A549 (cell line): ENCODE results near the gene ITFG2.

ENCODE experiments used
- CEBPB ChIP-seq, 2 experiments: fragments of >200 bp in 1 of 2; sonication (Bioruptor Twin) in 1 of 2; formaldehyde crosslinking in 1 of 2; IDR thresholded peaks; 2 replicates each; pipeline ENCODE4 v1.6.1; 2012 to 2016
- EP300 ChIP-seq, 2 experiments: fragments of >200 bp; sonication (Bioruptor Twin); formaldehyde crosslinking; IDR thresholded peaks; 2 replicates in 1 of 2; 3 replicates in 1 of 2; pipeline ENCODE4 v1.6.1; 2016 to 2017
- HEYL ChIP-seq: fragments of 250-450 bp; sonication (Bioruptor Pico); IDR thresholded peaks from 2 replicates; pipeline ENCODE4 v1.8.0; 2021; ENCODE audit warnings: mild to moderate bottlenecking, moderate library complexity
- HOXB13 ChIP-seq: fragments of 250-450 bp; sonication (Bioruptor Pico); IDR thresholded peaks from 2 replicates; pipeline ENCODE4 v1.5.0; 2020; ENCODE audit warnings: low read depth, mild to moderate bottlenecking, moderate library complexity
- MAX ChIP-seq: IDR thresholded peaks from 2 replicates; pipeline ENCODE4 v1.6.1; 2012
- TF ChIP-seq, protein P1 (sequence below): fragments of >200 bp; sonication (Bioruptor Twin); formaldehyde crosslinking; IDR thresholded peaks from 3 replicates; pipeline ENCODE4 v1.5.1; 2016

DNA sequence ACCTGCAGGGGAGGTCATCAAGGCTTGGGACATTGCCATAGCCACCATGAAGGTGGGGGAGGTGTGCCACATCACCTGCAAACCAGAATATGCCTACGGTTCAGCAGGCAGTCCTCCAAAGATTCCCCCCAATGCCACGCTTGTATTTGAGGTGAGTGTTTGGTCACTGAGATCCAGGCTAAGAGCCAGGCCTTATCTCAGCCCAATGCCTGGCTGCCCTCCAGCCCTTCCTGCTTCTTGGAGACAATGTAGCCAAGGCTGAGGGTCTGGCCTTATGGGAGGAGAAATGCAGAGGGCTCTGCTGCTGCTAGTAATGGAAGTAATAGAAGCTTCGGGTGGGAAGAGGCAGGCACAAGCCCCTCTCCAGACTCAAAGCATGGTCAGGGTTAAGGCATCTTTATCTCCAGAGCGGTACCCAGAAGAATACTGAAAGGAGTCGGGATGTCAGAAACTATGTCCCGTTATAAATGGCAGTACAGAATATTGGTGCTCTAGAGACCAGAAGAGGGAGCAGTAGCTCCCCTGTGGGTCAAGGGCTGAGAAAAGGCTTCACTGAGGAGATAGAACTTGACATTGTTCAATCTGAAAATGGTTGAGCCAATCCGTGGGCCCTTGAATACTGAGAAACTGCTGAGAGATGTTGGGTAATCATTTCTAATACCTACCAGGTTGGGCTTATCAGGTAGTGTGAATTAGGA lies 14.6 kb upstream of the ITFG2 start:
- TF ChIP-seq, protein P1, sequence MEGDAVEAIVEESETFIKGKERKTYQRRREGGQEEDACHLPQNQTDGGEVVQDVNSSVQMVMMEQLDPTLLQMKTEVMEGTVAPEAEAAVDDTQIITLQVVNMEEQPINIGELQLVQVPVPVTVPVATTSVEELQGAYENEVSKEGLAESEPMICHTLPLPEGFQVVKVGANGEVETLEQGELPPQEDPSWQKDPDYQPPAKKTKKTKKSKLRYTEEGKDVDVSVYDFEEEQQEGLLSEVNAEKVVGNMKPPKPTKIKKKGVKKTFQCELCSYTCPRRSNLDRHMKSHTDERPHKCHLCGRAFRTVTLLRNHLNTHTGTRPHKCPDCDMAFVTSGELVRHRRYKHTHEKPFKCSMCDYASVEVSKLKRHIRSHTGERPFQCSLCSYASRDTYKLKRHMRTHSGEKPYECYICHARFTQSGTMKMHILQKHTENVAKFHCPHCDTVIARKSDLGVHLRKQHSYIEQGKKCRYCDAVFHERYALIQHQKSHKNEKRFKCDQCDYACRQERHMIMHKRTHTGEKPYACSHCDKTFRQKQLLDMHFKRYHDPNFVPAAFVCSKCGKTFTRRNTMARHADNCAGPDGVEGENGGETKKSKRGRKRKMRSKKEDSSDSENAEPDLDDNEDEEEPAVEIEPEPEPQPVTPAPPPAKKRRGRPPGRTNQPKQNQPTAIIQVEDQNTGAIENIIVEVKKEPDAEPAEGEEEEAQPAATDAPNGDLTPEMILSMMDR, result 0 out of 3 replicates have a peak, but pooled peaks have one; percentile 15
- TF ChIP-seq HEYL (CRISPR knock-in tag), result no peak
- no peak for TF ChIP-seq CEBPB (IDR thresholded peaks at IDR 0.05)
- TF ChIP-seq HOXB13 (CRISPR knock-in tag), result no peak
- no peak for TF ChIP-seq EP300 (IDR thresholded peaks at IDR 0.05)
- no peak for TF ChIP-seq MAX
